Measurements from ENCODE around the gene KCNK4.

DNA sequence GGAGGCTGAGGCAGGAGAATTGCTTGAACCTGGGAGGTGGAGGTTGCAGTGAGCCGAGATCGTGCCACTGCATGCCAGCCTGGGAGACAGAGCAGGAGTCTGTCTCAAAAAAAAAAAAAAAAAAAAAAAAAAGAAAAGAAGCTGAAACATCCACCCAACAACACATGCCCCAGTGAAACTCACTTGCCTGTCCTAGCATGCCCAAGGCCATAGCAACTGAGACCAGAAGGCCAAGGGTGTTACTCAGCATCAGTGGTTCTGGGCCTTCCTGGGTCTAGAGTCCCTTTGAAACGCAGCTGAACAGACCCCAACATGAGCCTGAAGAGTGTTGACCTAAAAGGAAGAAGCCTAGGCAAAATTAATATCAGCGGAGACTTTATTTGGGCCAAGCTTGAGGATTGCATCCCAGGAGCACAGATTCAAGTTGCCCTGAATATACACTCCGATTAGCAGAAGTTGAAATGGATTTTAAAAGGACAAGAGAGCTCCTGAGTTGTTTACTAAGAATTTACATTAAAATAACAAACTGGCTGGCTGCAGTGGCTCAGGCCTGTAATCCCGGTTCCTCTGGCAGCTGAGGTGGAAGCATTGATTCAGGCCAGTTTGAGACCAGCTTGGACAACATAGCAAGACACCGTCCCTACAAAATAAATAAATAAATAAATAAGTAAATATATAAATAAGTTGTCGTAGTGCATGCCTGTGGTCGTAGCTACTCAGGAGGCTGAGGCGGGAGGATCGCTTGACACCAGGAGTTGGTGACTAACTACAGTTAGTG lies 33.8 kb downstream of the KCNK4 start:
- TF ChIP-seq, protein P1, sequence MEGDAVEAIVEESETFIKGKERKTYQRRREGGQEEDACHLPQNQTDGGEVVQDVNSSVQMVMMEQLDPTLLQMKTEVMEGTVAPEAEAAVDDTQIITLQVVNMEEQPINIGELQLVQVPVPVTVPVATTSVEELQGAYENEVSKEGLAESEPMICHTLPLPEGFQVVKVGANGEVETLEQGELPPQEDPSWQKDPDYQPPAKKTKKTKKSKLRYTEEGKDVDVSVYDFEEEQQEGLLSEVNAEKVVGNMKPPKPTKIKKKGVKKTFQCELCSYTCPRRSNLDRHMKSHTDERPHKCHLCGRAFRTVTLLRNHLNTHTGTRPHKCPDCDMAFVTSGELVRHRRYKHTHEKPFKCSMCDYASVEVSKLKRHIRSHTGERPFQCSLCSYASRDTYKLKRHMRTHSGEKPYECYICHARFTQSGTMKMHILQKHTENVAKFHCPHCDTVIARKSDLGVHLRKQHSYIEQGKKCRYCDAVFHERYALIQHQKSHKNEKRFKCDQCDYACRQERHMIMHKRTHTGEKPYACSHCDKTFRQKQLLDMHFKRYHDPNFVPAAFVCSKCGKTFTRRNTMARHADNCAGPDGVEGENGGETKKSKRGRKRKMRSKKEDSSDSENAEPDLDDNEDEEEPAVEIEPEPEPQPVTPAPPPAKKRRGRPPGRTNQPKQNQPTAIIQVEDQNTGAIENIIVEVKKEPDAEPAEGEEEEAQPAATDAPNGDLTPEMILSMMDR (IDR thresholded peaks at IDR 0.05; ENCODE audit: insufficient read depth, low read length) = no peak
- TF ChIP-seq POLR2AphosphoS5 (IDR thresholded peaks at IDR 0.05; ENCODE audit: low read depth) = no peak
- no peak for TF ChIP-seq SPI1 (IDR thresholded peaks at IDR 0.05; ENCODE audit: borderline replicate concordance, low read depth)
- TF ChIP-seq, protein P2, sequence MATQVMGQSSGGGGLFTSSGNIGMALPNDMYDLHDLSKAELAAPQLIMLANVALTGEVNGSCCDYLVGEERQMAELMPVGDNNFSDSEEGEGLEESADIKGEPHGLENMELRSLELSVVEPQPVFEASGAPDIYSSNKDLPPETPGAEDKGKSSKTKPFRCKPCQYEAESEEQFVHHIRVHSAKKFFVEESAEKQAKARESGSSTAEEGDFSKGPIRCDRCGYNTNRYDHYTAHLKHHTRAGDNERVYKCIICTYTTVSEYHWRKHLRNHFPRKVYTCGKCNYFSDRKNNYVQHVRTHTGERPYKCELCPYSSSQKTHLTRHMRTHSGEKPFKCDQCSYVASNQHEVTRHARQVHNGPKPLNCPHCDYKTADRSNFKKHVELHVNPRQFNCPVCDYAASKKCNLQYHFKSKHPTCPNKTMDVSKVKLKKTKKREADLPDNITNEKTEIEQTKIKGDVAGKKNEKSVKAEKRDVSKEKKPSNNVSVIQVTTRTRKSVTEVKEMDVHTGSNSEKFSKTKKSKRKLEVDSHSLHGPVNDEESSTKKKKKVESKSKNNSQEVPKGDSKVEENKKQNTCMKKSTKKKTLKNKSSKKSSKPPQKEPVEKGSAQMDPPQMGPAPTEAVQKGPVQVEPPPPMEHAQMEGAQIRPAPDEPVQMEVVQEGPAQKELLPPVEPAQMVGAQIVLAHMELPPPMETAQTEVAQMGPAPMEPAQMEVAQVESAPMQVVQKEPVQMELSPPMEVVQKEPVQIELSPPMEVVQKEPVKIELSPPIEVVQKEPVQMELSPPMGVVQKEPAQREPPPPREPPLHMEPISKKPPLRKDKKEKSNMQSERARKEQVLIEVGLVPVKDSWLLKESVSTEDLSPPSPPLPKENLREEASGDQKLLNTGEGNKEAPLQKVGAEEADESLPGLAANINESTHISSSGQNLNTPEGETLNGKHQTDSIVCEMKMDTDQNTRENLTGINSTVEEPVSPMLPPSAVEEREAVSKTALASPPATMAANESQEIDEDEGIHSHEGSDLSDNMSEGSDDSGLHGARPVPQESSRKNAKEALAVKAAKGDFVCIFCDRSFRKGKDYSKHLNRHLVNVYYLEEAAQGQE (IDR thresholded peaks at IDR 0.05; ENCODE audit: insufficient replicate concordance, low read depth) = no peak

Data from HL-60 (cell line).